ENCODE measurements around the gene SRP54.

The SRP54 gene

DNA sequence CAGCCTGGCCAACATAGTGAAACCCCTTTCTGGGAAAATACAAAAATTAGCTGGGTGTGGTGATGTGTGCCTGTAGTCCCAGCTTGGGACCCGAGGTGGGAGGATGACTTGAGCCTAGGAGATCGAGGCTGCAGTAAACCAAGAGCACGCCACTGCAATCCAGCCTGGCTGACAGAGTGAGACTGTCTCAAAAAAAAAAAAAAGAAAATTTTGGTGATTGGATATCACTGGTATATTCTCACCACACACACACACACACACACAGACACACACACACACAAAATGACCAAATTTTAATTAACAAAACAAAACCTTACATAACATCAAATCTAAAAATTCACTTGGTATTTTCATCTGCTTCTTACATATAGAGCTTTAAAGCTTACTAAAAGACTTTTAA is 59.8 kb downstream of the SRP54 start:
- no peaks in the 10 kb centered on the region for H3K36me3 ChIP-seq (ENCODE audit: insufficient read depth, low read length)
- H3K4me1 ChIP-seq (ENCODE audit: insufficient read depth, low read length, severe bottlenecking): peaks cover 15% of the 10 kb centered on the region
- H3K4me2 ChIP-seq (ENCODE audit: low read length): no peak overlapping the region
- H3K9me3 ChIP-seq (ENCODE audit: low read length): no peaks in the 10 kb centered on the region
- no peaks in the 10 kb centered on the region for H3K9me2 ChIP-seq (ENCODE audit: low read depth, low read length)
- no peak overlapping the region for H2AFZ ChIP-seq (ENCODE audit: low read length)
- no peak overlapping the region for H3K4me3 ChIP-seq (ENCODE audit: low read depth, low read length, poor library complexity, severe bottlenecking)
- no peaks in the 10 kb centered on the region for H4K20me1 ChIP-seq (ENCODE audit: insufficient read depth, low read length)
- no peaks in the 10 kb centered on the region for H3K27me3 ChIP-seq (ENCODE audit: insufficient read depth, low read length)
- H3K79me2 ChIP-seq (ENCODE audit: insufficient read depth, low read length): no peaks in the 10 kb centered on the region
- H3F3A ChIP-seq (ENCODE audit: insufficient read depth, low read length): 0 out of 2 replicates have a peak, but pooled peaks cover 3% of the 10 kb centered on the region
- H3K27ac ChIP-seq (ENCODE audit: low read depth, low read length, poor library complexity, severe bottlenecking): no peak overlapping the region
- H3K9ac ChIP-seq (ENCODE audit: low read length): no peak overlapping the region
- TF ChIP-seq EZH2 (IDR thresholded peaks at IDR 0.05; ENCODE audit: borderline replicate concordance, low read length): no peak
- TF ChIP-seq, protein P1, sequence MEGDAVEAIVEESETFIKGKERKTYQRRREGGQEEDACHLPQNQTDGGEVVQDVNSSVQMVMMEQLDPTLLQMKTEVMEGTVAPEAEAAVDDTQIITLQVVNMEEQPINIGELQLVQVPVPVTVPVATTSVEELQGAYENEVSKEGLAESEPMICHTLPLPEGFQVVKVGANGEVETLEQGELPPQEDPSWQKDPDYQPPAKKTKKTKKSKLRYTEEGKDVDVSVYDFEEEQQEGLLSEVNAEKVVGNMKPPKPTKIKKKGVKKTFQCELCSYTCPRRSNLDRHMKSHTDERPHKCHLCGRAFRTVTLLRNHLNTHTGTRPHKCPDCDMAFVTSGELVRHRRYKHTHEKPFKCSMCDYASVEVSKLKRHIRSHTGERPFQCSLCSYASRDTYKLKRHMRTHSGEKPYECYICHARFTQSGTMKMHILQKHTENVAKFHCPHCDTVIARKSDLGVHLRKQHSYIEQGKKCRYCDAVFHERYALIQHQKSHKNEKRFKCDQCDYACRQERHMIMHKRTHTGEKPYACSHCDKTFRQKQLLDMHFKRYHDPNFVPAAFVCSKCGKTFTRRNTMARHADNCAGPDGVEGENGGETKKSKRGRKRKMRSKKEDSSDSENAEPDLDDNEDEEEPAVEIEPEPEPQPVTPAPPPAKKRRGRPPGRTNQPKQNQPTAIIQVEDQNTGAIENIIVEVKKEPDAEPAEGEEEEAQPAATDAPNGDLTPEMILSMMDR (IDR thresholded peaks at IDR 0.05; ENCODE audit: low read length): no peak

DNA sequence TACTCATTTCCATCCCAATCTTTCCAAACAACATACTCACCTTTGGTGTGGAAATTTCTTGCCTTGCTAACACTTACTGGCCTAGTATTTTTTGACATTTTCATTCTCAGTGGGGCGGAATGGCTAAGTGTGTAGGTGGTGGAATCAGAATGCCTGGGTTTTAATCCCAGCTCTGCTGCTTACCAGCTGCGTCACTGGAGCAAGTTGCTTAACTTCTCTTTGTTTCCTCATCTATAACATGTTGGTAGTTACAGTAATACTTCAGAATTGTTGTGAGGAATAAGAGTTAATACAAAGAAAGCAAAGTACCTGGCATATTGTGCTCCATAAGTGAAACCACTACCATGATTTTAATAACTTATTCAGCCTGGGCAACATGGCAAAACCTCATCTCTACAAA is 60.3 kb downstream of the SRP54 start:
- Histone ChIP-seq H3F3A (ENCODE audit: insufficient read depth, low read length) (0 out of 2 replicates have a peak, but pooled peaks cover 3% of the 10 kb centered on the region), H3K36me3 (ENCODE audit: insufficient read depth, low read length) (no peaks in the 10 kb centered on the region), H4K20me1 (ENCODE audit: insufficient read depth, low read length) (no peaks in the 10 kb centered on the region), H3K4me2 (ENCODE audit: low read length) (no peak overlapping the region), H3K27ac (ENCODE audit: low read depth, low read length, poor library complexity, severe bottlenecking) (no peak overlapping the region), H3K79me2 (ENCODE audit: insufficient read depth, low read length) (no peaks in the 10 kb centered on the region), H3K9ac (ENCODE audit: low read length) (no peak overlapping the region), H2AFZ (ENCODE audit: low read length) (no peak overlapping the region), H3K27me3 (ENCODE audit: insufficient read depth, low read length) (no peaks in the 10 kb centered on the region), H3K9me3 (ENCODE audit: low read length) (no peaks in the 10 kb centered on the region), H3K4me1 (ENCODE audit: insufficient read depth, low read length, severe bottlenecking) (peaks cover 18% of the 10 kb centered on the region), H3K4me3 (ENCODE audit: low read depth, low read length, poor library complexity, severe bottlenecking) (no peak overlapping the region), H3K9me2 (ENCODE audit: low read depth, low read length) (no peaks in the 10 kb centered on the region)
- TF ChIP-seq, protein P1 (IDR thresholded peaks at IDR 0.05; ENCODE audit: low read length): no peak
- TF ChIP-seq EZH2 (IDR thresholded peaks at IDR 0.05; ENCODE audit: borderline replicate concordance, low read length): no peak

DNA sequence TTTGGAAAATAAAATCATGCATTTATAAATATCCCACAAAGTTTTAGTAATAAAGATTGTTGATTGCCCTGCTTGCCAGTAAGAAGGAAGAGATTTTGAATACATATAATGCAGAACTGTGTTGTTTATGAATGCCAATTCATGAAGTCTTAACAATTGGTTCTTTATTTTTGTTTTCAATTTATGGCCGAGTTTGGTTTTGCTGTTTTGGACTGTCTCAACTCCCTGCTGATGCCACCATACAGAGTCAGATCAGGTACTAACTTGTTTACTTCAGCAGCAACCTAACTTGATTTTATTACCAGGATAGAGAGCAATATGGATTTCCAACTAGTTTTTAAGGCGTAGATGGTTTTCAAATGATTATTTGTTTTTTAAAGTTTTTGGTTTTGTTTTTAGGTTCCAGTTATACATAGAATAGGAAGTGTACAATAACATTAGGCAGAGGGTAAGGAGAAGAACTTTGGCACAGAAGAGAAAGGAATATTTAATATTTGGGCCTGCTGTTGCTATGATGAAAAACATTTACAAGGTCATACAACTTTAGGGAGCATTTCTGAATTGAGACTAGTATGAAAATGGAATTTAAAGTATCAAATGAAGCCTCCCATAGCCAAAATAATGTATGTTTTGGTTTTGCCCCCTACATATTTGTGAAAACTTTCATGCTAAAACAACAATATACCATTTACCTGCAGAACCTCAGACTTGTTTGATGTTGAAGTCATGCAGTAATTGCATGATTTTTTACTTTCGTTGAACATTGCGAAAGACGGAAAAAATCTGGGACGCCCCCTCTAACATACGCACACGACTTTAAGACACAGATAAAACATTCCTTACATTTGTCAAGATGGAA is 62.4 kb downstream of the SRP54 start:
- Histone ChIP-seq H3K36me3 (ENCODE audit: insufficient read depth, low read length) (no peaks in the 10 kb centered on the region), H2AFZ (ENCODE audit: low read length) (peak overlapping the region; percentile 7; the same call in 1 of the 2 replicates)

More for the DNA sequence above, 62.4 kb downstream of the SRP54 start:
- Histone ChIP-seq H3K4me3 (ENCODE audit: low read depth, low read length, poor library complexity, severe bottlenecking) (peak overlapping the region; percentile 73), H3K4me1 (ENCODE audit: insufficient read depth, low read length, severe bottlenecking) (peaks cover 18% of the 10 kb centered on the region), H3K27ac (ENCODE audit: low read depth, low read length, poor library complexity, severe bottlenecking) (peak overlapping the region; percentile 68), H3K4me2 (ENCODE audit: low read length) (peak overlapping the region; percentile 85), H3K9me2 (ENCODE audit: low read depth, low read length) (no peaks in the 10 kb centered on the region), H3K9me3 (ENCODE audit: low read length) (no peaks in the 10 kb centered on the region), H4K20me1 (ENCODE audit: insufficient read depth, low read length) (no peaks in the 10 kb centered on the region), H3F3A (ENCODE audit: insufficient read depth, low read length) (0 out of 2 replicates have a peak, but pooled peaks cover 3% of the 10 kb centered on the region), H3K9ac (ENCODE audit: low read length) (peak overlapping the region; percentile 70), H3K27me3 (ENCODE audit: insufficient read depth, low read length) (no peaks in the 10 kb centered on the region), H3K79me2 (ENCODE audit: insufficient read depth, low read length) (no peaks in the 10 kb centered on the region)
- TF ChIP-seq, protein P1 (IDR thresholded peaks at IDR 0.05; ENCODE audit: low read length): no peak
- no peak for TF ChIP-seq EZH2 (IDR thresholded peaks at IDR 0.05; ENCODE audit: borderline replicate concordance, low read length)
